AG09309 (cell line): ENCODE results near the gene CREB5.

ENCODE experiments used
- DNase-seq: peaks from one replicate; pipeline ENCODE4 v3.0.0-alpha.2; 2010; ENCODE audit warnings: low read depth
- H3K4me3 ChIP-seq: 2 replicates; pipeline ENCODE4 v1.5.1; 2011; ENCODE audit warnings: mild to moderate bottlenecking, low read depth, low read length, moderate library complexity; ENCODE audit not compliant: control insufficient read depth
- TF ChIP-seq, protein P1 (sequence below): IDR thresholded peaks from 2 replicates; pipeline ENCODE4 v1.5.1; 2011; ENCODE audit warnings: mild to moderate bottlenecking, low read depth, low read length, inconsistent platforms; ENCODE audit not compliant: insufficient read depth, control insufficient read depth; ENCODE audit errors: missing control alignments

The CREB5 gene

DNA sequence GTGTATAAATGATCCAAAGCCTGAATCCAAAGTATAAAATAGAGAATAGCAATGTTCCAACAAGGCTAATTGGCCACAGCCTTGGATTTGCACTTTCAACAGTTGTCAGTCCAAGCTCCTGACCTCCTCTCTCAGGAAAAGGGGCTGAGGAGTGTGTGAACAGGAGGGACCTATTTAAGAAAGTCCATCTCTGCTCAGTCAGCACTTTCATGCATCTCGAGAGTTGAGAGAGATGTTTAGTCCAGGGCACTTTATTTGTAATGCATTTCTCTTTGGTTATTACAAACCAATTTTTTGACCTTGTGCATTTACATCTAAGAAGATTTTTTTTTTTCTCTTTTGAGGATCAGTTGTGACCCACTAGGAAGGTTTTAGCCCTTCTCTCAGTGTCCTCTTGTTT lies 244.2 kb downstream of the CREB5 start:
- H3K4me3 ChIP-seq: no peak overlapping the region
- TF ChIP-seq, protein P1, sequence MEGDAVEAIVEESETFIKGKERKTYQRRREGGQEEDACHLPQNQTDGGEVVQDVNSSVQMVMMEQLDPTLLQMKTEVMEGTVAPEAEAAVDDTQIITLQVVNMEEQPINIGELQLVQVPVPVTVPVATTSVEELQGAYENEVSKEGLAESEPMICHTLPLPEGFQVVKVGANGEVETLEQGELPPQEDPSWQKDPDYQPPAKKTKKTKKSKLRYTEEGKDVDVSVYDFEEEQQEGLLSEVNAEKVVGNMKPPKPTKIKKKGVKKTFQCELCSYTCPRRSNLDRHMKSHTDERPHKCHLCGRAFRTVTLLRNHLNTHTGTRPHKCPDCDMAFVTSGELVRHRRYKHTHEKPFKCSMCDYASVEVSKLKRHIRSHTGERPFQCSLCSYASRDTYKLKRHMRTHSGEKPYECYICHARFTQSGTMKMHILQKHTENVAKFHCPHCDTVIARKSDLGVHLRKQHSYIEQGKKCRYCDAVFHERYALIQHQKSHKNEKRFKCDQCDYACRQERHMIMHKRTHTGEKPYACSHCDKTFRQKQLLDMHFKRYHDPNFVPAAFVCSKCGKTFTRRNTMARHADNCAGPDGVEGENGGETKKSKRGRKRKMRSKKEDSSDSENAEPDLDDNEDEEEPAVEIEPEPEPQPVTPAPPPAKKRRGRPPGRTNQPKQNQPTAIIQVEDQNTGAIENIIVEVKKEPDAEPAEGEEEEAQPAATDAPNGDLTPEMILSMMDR: no peak
- DNase-seq: no peak

DNA sequence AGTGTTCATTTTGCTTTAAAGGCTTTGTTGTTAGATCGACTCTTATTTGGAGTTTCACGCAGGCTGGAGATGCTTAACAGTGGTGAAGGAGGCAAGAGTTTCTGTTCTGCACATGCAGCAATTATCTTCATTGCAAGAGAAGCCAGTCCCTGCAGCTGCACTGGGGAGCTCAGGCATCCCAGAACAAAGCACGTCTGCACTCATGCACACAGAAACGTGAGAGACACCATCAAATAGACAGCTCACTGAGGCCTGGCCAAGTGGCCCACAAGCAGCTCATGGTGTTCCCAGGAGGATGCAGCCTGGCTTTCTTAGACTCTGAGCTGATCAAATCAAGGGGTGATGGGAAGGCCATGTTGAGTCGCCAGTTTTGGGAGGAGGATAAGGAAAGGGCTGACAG lies 246.1 kb downstream of the CREB5 start:
- H3K4me3 ChIP-seq: no peak overlapping the region
- DNase-seq: no peak
- TF ChIP-seq, protein P1: no peak

DNA sequence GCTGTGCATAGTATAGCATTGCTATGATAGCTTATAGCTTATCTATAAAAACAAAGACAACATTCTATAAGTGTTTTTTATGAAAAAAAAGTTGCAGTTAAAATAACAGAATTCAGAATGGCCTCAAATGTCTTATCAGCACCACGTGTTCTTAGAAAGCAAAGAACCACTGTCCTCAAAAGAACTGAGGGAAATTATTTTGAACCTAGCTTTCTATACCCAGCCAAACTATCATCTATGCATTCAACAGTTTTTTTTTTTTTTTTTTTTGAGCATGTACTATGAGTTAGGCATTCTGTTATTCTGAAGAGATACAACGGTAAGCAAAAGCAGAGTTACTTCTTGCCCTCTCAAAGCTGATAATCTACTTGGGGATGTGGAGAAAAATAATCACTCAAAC lies 247.8 kb downstream of the CREB5 start:
- no peak overlapping the region for H3K4me3 ChIP-seq
- no peak for DNase-seq
- TF ChIP-seq, protein P1: no peak

DNA sequence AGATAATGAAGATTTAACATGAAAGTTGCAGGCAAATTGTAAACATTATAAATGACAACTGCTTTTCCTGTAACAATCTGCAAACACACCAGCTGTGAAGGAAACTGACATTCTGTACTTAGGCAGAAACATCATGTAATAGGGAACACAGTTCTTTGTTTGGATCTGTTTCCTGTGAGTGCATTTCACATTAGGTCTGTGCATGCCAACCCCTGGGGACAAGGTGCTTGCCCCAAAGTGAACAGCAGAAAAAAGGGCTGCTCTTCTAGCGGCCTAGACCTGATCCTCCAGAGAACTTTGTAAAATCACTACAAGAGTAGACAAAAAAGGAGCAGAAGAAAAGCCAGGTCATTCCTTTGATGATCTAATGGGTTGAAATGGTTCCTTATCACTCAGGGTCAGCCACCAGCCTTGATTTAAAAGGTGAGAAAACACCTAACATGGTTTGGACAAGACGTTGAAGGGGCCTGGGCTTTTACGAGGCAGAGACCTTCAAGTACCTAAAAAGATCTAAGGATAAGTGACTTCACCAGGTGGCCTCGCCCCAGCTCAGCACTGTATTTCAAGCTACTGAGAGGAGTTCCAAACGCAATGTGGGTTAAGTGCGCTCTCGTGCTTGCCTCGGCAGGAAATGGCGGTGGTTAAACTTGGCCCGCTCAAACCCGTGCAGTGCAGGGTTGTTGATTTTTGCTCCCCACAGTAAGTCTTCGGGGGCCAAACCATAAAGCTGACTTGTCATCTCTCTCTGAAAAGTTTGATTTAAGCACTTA lies 249.7 kb downstream of the CREB5 start:
- no peak overlapping the region for H3K4me3 ChIP-seq

DNA sequence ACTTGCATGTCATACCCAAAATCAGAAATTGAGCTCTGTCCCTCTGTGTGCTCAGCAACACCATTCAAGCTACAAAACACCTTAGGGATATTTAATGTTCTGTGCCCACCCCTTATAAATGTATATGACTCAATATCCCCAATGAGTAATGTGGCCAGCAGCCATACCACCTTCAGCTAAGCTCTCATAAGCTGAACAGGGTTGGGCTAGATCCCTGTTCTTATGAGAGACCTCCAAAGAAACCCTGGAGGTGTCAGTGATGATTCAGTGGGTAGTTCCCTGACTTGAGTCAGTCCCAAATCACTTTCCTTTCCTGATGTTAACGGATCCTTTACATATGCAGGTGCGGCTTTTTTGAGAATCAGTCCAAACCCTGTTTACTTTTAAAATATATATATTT lies 253.8 kb downstream of the CREB5 start:
- TF ChIP-seq, protein P1: no peak
- no peak for DNase-seq
- no peak overlapping the region for H3K4me3 ChIP-seq

More for the DNA sequence above, 249.7 kb downstream of the CREB5 start:
- TF ChIP-seq, protein P1: no peak
- DNase-seq: no peak

DNA sequence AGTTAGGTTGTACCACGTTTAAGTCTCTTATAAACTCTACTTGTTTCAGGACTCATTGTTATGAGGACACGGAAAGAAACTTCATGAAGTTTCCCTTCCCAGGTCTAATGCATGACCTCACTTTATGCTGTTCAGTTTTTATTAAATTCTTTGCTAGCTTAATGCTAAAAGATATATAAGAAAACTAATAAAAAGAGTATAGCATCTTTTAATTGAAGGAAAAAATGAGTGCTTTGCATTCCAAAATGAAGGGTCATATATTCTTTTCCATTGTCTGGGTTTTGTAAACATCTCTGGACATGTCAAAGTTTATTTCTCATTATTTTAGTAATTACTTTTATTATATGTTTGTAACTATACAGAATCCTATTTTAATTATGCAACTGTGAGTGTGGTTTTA lies 255.8 kb downstream of the CREB5 start:
- TF ChIP-seq, protein P1: no peak

DNA sequence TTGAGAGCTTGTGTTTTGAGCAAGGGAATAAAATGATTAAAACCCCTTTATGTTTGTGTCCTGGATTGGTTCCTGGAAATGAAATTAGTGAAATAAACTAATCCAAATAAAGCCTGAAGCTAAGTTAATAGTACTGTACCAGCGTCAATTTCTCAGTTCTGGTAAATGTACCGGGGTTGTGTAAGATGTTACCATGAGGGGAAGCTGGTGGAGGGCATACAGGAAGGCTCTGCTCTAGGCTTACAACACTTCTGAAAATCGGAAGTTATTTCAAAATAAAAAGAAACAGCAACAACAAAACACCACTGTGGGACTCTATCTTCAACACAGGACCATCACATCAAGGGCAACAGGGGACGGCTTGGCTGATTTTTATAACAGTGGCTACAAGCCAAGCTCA lies 257.0 kb downstream of the CREB5 start:
- no peak overlapping the region for H3K4me3 ChIP-seq
- DNase-seq: no peak
- TF ChIP-seq, protein P1: no peak

More for the DNA sequence above, 255.8 kb downstream of the CREB5 start:
- DNase-seq: no peak
- no peak overlapping the region for H3K4me3 ChIP-seq
